Measurements from ENCODE around the gene LAMA1.

LAMA1 gene

GRCh38 chr18:7021994-7022840, 95.4 kb downstream of the LAMA1 start:
- no peaks in the 10 kb centered on the region for H3K9me2 ChIP-seq (replicated peaks; ENCODE audit: control insufficient read depth, low read length)
- no peak overlapping the region for H3K27ac ChIP-seq (ENCODE audit: low read depth, low read length)
- no peaks in the 10 kb centered on the region for H3K4me1 ChIP-seq (ENCODE audit: control insufficient read depth, low read length)
- H3K79me2 ChIP-seq (ENCODE audit: control insufficient read depth, low read length) = no peaks in the 10 kb centered on the region
- H3K4me3 ChIP-seq (ENCODE audit: low read length) = no peak overlapping the region
- no peaks in the 10 kb centered on the region for H4K20me1 ChIP-seq (ENCODE audit: control insufficient read depth, insufficient read depth, low read depth, low read length)
- H3F3A ChIP-seq (ENCODE audit: control insufficient read depth, insufficient read depth) = no peaks in the 10 kb centered on the region
- no peak overlapping the region for H3K4me2 ChIP-seq (ENCODE audit: low read length)
- H3K36me3 ChIP-seq (ENCODE audit: control insufficient read depth, low read length) = no peaks in the 10 kb centered on the region
- TF ChIP-seq EZH2phosphoT487 (IDR thresholded peaks at IDR 0.05; ENCODE audit: borderline replicate concordance, low read length) = no peak
- TF ChIP-seq, protein P1, sequence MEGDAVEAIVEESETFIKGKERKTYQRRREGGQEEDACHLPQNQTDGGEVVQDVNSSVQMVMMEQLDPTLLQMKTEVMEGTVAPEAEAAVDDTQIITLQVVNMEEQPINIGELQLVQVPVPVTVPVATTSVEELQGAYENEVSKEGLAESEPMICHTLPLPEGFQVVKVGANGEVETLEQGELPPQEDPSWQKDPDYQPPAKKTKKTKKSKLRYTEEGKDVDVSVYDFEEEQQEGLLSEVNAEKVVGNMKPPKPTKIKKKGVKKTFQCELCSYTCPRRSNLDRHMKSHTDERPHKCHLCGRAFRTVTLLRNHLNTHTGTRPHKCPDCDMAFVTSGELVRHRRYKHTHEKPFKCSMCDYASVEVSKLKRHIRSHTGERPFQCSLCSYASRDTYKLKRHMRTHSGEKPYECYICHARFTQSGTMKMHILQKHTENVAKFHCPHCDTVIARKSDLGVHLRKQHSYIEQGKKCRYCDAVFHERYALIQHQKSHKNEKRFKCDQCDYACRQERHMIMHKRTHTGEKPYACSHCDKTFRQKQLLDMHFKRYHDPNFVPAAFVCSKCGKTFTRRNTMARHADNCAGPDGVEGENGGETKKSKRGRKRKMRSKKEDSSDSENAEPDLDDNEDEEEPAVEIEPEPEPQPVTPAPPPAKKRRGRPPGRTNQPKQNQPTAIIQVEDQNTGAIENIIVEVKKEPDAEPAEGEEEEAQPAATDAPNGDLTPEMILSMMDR (IDR thresholded peaks at IDR 0.05; ENCODE audit: low read depth, low read length, poor library complexity, severe bottlenecking) = peak; percentile 38
- H3K9me3 ChIP-seq (ENCODE audit: control insufficient read depth, insufficient read depth, low read length) = no peaks in the 10 kb centered on the region
- H3K27me3 ChIP-seq (ENCODE audit: control insufficient read depth, low read length) = no peaks in the 10 kb centered on the region

DNA sequence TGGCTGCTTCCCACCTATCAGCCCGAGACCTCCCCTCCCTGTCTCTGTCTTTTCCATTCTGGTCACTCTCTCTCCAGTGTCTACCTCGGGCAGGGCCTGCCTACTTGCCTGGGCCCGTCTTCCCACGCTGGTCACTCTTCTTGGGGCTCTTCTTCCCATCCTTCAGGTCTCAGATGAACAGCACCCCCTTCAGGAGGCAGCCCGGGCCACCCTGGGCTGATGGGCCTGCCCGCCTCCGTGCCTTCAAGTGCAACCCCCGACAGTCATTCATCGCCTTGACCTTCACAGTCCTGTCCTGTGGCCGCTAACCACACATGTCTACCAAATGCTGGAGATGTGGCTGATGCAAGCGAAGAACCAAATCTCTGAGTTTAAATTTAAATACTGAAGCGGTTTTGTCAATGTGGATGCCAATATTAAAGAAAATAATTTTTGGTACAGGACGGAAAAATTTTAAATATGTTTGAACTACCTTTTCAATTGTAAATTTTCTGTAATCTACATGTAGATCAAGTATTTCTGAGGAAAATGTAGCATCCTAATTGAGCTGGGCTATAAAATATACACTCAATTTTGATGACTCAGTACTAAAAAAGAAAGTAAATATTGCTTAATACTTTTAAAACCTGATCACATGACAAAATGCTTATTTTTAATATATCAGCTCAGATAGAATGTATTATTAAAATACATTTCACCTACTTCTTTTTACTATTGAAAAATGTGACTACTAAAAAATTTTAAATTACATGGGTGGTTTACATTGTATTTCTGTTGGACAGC, 96.4 kb downstream of the LAMA1 start:
- no peaks in the 10 kb centered on the region for H4K20me1 ChIP-seq (ENCODE audit: control insufficient read depth, insufficient read depth, low read depth, low read length)
- H3K36me3 ChIP-seq (ENCODE audit: control insufficient read depth, low read length) = no peaks in the 10 kb centered on the region
- H3K4me1 ChIP-seq (ENCODE audit: control insufficient read depth, low read length) = no peaks in the 10 kb centered on the region
- H3F3A ChIP-seq (ENCODE audit: control insufficient read depth, insufficient read depth) = no peaks in the 10 kb centered on the region
- no peak overlapping the region for H3K4me2 ChIP-seq (ENCODE audit: low read length)
- H3K9me3 ChIP-seq (ENCODE audit: control insufficient read depth, insufficient read depth, low read length) = no peaks in the 10 kb centered on the region
- no peak overlapping the region for H3K4me3 ChIP-seq (ENCODE audit: low read length)
- H3K27me3 ChIP-seq (ENCODE audit: control insufficient read depth, low read length) = no peaks in the 10 kb centered on the region
- no peaks in the 10 kb centered on the region for H3K9me2 ChIP-seq (replicated peaks; ENCODE audit: control insufficient read depth, low read length)
- no peak overlapping the region for H3K27ac ChIP-seq (ENCODE audit: low read depth, low read length)
- no peaks in the 10 kb centered on the region for H3K79me2 ChIP-seq (ENCODE audit: control insufficient read depth, low read length)
- TF ChIP-seq, protein P1 (IDR thresholded peaks at IDR 0.05; ENCODE audit: low read depth, low read length, poor library complexity, severe bottlenecking) = no peak
- TF ChIP-seq EZH2phosphoT487 (IDR thresholded peaks at IDR 0.05; ENCODE audit: borderline replicate concordance, low read length) = no peak

DNA sequence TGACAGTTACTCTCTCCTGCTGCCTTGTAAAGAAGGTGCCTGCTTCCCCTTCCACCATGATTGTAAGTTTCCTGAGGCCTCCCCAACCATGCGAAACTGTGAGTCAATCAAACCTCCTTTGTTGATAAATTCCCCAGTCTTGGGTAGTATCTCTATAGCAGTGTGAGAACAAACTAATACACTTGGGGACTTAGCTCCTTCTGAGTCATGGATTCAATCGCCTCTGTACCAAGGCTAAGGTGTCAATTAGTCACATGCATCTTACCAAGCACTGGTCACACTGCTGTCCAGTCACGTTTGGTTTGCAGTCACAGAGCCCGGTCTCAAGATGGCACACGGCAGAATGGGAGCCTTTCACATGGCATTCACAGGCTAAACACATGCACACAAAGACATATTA, 100.6 kb downstream of the LAMA1 start:
- H3K27me3 ChIP-seq (ENCODE audit: control insufficient read depth, low read length) = no peaks in the 10 kb centered on the region
- no peaks in the 10 kb centered on the region for H4K20me1 ChIP-seq (ENCODE audit: control insufficient read depth, insufficient read depth, low read depth, low read length)
- no peak overlapping the region for H3K4me3 ChIP-seq (ENCODE audit: low read length)
- no peaks in the 10 kb centered on the region for H3K4me1 ChIP-seq (ENCODE audit: control insufficient read depth, low read length)
- H3F3A ChIP-seq (ENCODE audit: control insufficient read depth, insufficient read depth) = no peaks in the 10 kb centered on the region
- H3K9me2 ChIP-seq (replicated peaks; ENCODE audit: control insufficient read depth, low read length) = no peaks in the 10 kb centered on the region
- no peak for TF ChIP-seq EZH2phosphoT487 (IDR thresholded peaks at IDR 0.05; ENCODE audit: borderline replicate concordance, low read length)
- H3K4me2 ChIP-seq (ENCODE audit: low read length) = no peak overlapping the region
- no peak overlapping the region for H3K27ac ChIP-seq (ENCODE audit: low read depth, low read length)
- no peaks in the 10 kb centered on the region for H3K36me3 ChIP-seq (ENCODE audit: control insufficient read depth, low read length)
- no peaks in the 10 kb centered on the region for H3K79me2 ChIP-seq (ENCODE audit: control insufficient read depth, low read length)
- H3K9me3 ChIP-seq (ENCODE audit: control insufficient read depth, insufficient read depth, low read length) = 0 out of 2 replicates have a peak, but pooled peaks cover 6% of the 10 kb centered on the region
